Kidney (tissue), 14 donors: ENCODE results near the gene DCTN2. TPM values are rescaled to one million over a fixed set of nuclear protein-coding genes. Genes with fewer than 3 reads are reported as not detected.

Source experiments
- DNase-seq, 5 donors: peaks; one replicate each; pipeline ENCODE4 v3.0.0-alpha.2; 2013 to 2020
- FAIRE-seq: peaks from 2 replicates; lab custom pipeline; 2012; peaks lifted over from hg19 to GRCh38; lab: Jason Lieb, UNC
- H3K27ac ChIP-seq, 2 donors: one replicate each; pipeline ENCODE4 v1.7.0; 2013; ENCODE audit warnings: low read depth in 2 of 2, low read length in 2 of 2, inconsistent platforms in 1 of 2
- H3K27me3 ChIP-seq: one replicate; pipeline ENCODE4 v1.7.1; 2013; ENCODE audit warnings: low read length, inconsistent platforms; ENCODE audit not compliant: control insufficient read depth, insufficient read depth
- H3K36me3 ChIP-seq, 3 donors: one replicate each; pipeline versions ENCODE4 v1.7.0 to v1.7.1; 2013; ENCODE audit warnings: low read length in 3 of 3, control low read depth in 1 of 3, inconsistent platforms in 1 of 3; ENCODE audit not compliant: insufficient read depth in 3 of 3, control insufficient read depth in 2 of 3
- H3K4me1 ChIP-seq, 3 donors: one replicate each; pipeline versions ENCODE4 v1.7.0 to v1.7.1; 2013; ENCODE audit warnings: low read length in 3 of 3, inconsistent platforms in 1 of 3, low read depth in 1 of 3; ENCODE audit not compliant: control insufficient read depth in 2 of 3, insufficient read depth in 2 of 3
- H3K4me3 ChIP-seq, 3 donors: one replicate each; pipeline versions ENCODE4 v1.7.0 to v1.8.1; 2013; ENCODE audit warnings: low read length in 3 of 3, control low read depth in 1 of 3, inconsistent platforms in 1 of 3
- H3K9ac ChIP-seq, 3 donors: one replicate each; pipeline versions ENCODE4 v1.7.0 to v1.7.1; 2013; ENCODE audit warnings: low read length in 3 of 3, control low read depth in 1 of 3, inconsistent platforms in 1 of 3
- H3K9me3 ChIP-seq, 3 donors: one replicate each; pipeline versions ENCODE4 v1.7.0 to v1.7.1; 2013; ENCODE audit warnings: low read length in 3 of 3, control low read depth in 1 of 3, inconsistent platforms in 1 of 3; ENCODE audit not compliant: control insufficient read depth in 2 of 3, insufficient read depth in 1 of 3
- intact Hi-C: fragments of 100-400 bp; cut with DNase I; formaldehyde crosslinking; loops from one replicate; pipeline ENCODE4 v1.11.1; 2022
- polyA plus RNA-seq: library from polyadenylated mRNA; stranded (reverse); fragments of 350-450 nt; fragmentation: Illumina TruSeq; extraction: RNeasy Lipid Tissue Mini Kit (QIAGEN cat#74804); gene quantifications from one replicate; pipeline ENCODE4 v1.2.3, GENCODE V29; 2014; ENCODE audit warnings: low read depth, low replicate concordance; ENCODE audit not compliant: insufficient read depth
- total RNA-seq: library from RNA; stranded (reverse); fragmentation: NEBNext Ultra II Directional; extraction: Animal tissue kit (Norgen Biotek cat#: 25700); gene quantifications from one replicate; pipeline ENCODE4 v1.2.1, GENCODE V29; 2021
- TF ChIP-seq, protein P1 (sequence below): IDR thresholded peaks from 3 replicates; pipeline ENCODE4 v1.5.1; 2012; ENCODE audit warnings: mild to moderate bottlenecking, moderate library complexity, borderline replicate concordance; ENCODE audit not compliant: insufficient read depth; ENCODE audit errors: extremely low read depth
- donor health status: control.
- donor health status: control.
- donor health status: control.
- donor health status: control.
- donor health status: control.
- donor health status: DM: yes; HTN: yes; CAD: no.
- donor health status: Normal renal cell carcinoma (clear cell type).

DCTN2 gene
- total and polyA plus RNA-seq, 2 donors from 2014 or later: 110 to 133 TPM

DNA sequence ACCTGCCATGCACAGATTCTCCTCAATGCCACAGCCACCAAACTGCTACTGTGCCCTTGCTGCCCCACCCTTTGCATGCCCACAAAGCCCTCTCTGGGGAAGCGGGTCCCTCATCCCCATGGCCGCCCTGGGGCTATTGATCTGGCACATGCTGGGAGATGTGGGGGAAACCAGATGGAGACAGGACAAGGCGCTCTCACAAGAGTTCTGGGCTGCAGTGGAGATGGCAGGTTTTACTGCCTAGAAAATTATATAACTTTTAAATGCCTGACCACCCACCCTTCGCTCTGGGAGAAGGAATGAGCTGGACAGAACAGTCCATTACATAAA lies 33.4 kb upstream of the DCTN2 start:
- no peaks in the 10 kb centered on the region for H3K4me1 ChIP-seq
- H3K9ac ChIP-seq: no peak overlapping the region
- no peak for FAIRE-seq
- intact Hi-C loops: loop anchor here (5.0 kb wide), 1 partner anchor 42 kb away; no protein-coding TSS in a partner anchor
- TF ChIP-seq, protein P1, sequence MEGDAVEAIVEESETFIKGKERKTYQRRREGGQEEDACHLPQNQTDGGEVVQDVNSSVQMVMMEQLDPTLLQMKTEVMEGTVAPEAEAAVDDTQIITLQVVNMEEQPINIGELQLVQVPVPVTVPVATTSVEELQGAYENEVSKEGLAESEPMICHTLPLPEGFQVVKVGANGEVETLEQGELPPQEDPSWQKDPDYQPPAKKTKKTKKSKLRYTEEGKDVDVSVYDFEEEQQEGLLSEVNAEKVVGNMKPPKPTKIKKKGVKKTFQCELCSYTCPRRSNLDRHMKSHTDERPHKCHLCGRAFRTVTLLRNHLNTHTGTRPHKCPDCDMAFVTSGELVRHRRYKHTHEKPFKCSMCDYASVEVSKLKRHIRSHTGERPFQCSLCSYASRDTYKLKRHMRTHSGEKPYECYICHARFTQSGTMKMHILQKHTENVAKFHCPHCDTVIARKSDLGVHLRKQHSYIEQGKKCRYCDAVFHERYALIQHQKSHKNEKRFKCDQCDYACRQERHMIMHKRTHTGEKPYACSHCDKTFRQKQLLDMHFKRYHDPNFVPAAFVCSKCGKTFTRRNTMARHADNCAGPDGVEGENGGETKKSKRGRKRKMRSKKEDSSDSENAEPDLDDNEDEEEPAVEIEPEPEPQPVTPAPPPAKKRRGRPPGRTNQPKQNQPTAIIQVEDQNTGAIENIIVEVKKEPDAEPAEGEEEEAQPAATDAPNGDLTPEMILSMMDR: no peak
- H3K36me3 ChIP-seq: no peaks in the 10 kb centered on the region
- no peaks in the 10 kb centered on the region for H3K9me3 ChIP-seq
- DNase-seq: no peak
- H3K27me3 ChIP-seq: no peaks in the 10 kb centered on the region
- no peak overlapping the region for H3K4me3 ChIP-seq
- no peak overlapping the region for H3K27ac ChIP-seq

DNA sequence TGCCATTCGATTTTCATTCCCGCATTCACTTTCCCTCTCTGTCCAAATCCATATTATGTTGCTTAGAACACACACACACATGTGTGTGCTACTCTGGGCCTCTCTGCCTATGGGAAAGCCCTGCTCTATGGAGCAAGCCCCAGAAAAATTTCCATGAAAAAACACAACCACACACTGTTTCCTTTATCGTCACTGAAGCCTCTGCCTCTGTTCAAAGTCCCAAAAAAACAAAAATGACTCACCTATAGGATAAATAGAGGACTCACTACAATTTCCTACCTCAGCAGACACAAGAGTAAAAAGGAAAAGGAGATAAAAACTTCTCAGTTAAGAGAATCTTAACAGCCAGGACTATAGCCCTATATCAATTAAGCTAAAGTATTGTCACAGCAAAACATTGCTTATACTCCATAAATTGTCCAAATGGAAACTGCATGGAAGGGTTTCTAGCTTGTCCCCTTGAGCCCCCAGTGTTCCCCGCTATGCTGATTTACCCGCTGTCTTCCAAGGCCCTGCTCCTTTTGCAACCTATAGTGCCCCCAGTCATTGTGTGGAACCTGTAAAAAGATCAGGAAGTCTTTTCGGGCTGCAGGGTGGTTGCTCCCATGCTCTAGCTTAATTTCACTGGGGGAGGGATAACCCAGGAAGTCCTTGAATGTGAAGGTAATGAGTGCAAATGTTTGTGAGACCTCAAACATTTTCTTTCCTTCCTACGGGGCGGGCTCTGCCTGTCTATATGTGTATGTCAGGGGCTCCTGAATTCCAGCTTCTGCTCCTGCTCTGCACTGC lies 32.9 kb upstream of the DCTN2 start:
- no peaks in the 10 kb centered on the region for H3K27me3 ChIP-seq
- no peaks in the 10 kb centered on the region for H3K9me3 ChIP-seq
- DNase-seq (no peak), FAIRE-seq (no peak)
- intact Hi-C loops: loop anchor here (5.0 kb wide), 1 partner anchor 42 kb away; no protein-coding TSS in a partner anchor
- no peaks in the 10 kb centered on the region for H3K36me3 ChIP-seq
- TF ChIP-seq, protein P1: no peak
- no peak overlapping the region for H3K4me3 ChIP-seq
- no peak overlapping the region for H3K27ac ChIP-seq
- H3K4me1 ChIP-seq: no peaks in the 10 kb centered on the region
- H3K9ac ChIP-seq: no peak overlapping the region

DNA sequence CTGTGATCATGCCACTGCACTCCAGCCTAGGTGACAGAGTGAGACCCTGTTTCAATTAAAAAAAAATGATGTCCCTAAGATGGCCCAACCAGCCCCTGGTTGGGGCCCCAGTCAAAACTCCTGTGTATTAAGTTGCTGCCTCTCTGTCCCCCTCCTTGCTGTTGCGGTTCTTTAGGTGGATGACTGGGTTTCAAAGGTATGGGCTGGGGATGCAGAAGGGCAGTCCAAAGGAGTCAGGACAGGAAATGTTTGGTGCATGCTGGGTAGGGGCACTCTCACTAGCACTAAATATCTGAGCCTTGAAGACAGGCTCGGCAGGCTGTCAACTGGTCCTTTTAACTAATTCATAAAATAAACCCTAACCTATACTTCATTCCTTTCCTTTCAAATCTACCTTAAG lies 32.0 kb upstream of the DCTN2 start:
- no peaks in the 10 kb centered on the region for H3K4me1 ChIP-seq
- H3K36me3 ChIP-seq: no peaks in the 10 kb centered on the region
- no peaks in the 10 kb centered on the region for H3K9me3 ChIP-seq
- no peak for DNase-seq
- intact Hi-C loops: no loop called here
- no peak for FAIRE-seq
- no peak overlapping the region for H3K4me3 ChIP-seq
- no peak overlapping the region for H3K27ac ChIP-seq
- H3K27me3 ChIP-seq: no peaks in the 10 kb centered on the region
- TF ChIP-seq, protein P1: no peak
- no peak overlapping the region for H3K9ac ChIP-seq
